Activated naive CD4-positive, alpha-beta T cell treated with anti-CD3 and anti-CD28 coated beads for 36 hours (primary cell): ENCODE measurements around the gene DCLK3. TPM values are rescaled to one million over a fixed set of nuclear protein-coding genes. Genes with fewer than 3 reads are reported as not detected.

Source experiments
- CTCF ChIA-PET: fragments of 350-600 bp; sonication (Branson Sonifier 250); formaldehyde crosslinking; loops from one replicate; lab custom pipeline; 2021; ENCODE audit warnings: antibody characterized with exemption; lab: Charles Lee
- DNase-seq: peaks from one replicate; pipeline ENCODE4 v3.0.0-alpha.2; 2020
- H3K27ac Mint-ChIP-seq: one replicate; pipeline ENCODE4 v1.8.0; 2021; ENCODE audit warnings: mild to moderate bottlenecking, mixed read lengths
- H3K27me3 Mint-ChIP-seq: one replicate; pipeline ENCODE4 v1.8.0; 2021; ENCODE audit warnings: low read depth, mixed read lengths
- H3K36me3 Mint-ChIP-seq: one replicate; pipeline ENCODE4 v1.8.0; 2021; ENCODE audit warnings: low read depth, mixed read lengths
- H3K4me1 Mint-ChIP-seq: one replicate; pipeline ENCODE4 v1.8.0; 2021; ENCODE audit warnings: low read depth, mixed read lengths
- H3K4me3 Mint-ChIP-seq: one replicate; pipeline ENCODE4 v1.8.0; 2021; ENCODE audit warnings: mild to moderate bottlenecking, moderate library complexity, mixed read lengths
- H3K9me3 Mint-ChIP-seq: one replicate; pipeline ENCODE4 v1.8.0; 2021; ENCODE audit warnings: mixed read lengths
- intact Hi-C: fragments of 100-400 bp; cut with micrococcal nuclease; formaldehyde crosslinking; loops from one replicate; pipeline ENCODE4 v1.15.1; 2023
- total RNA-seq, 2 experiments: library from RNA; stranded (reverse); gene quantifications; one replicate each; pipeline ENCODE4 v1.2.3, GENCODE V29; 2021

Gene DCLK3
- total RNA-seq, 2 experiments from 2014 or later, result not detected

- CTCF ChIA-PET, result no interaction called here
- intact Hi-C loops, result no loop called here
These were observed 82.5 kb downstream of the DCLK3 start for GRCh38 chr3:36681867-36682266.

GRCh38 chr3:36680952-36681351 lies 83.4 kb downstream of the DCLK3 start:
- H3K9me3 Mint-ChIP-seq, result peaks cover 27% of the 10 kb centered on the region
- H3K4me3 Mint-ChIP-seq, result no peak overlapping the region

More at GRCh38 chr3:36681867-36682266, 82.5 kb downstream of the DCLK3 start:
- Mint-ChIP-seq H3K9me3 (peaks cover 27% of the 10 kb centered on the region), H3K27me3 (peaks cover 3% of the 10 kb centered on the region), H3K4me1 (no peaks in the 10 kb centered on the region), H3K4me3 (no peak overlapping the region), H3K36me3 (peaks cover 3% of the 10 kb centered on the region), H3K27ac (no peak overlapping the region)
- DNase-seq, result no peak

GRCh38 chr3:36679384-36680200 lies 84.8 kb downstream of the DCLK3 start:
- peaks cover 27% of the 10 kb centered on the region for H3K9me3 Mint-ChIP-seq
- intact Hi-C loops, result loop anchor here (1.0 kb wide), 1 partner anchor 197 kb away; no protein-coding TSS in a partner anchor
- H3K4me1 Mint-ChIP-seq, result no peaks in the 10 kb centered on the region
- no peak overlapping the region for H3K4me3 Mint-ChIP-seq
- CTCF ChIA-PET, result no interaction called here
- peak overlapping the region; percentile 82 for H3K27ac Mint-ChIP-seq
- peaks cover 3% of the 10 kb centered on the region for H3K36me3 Mint-ChIP-seq
- DNase-seq, result no peak
- peaks cover 3% of the 10 kb centered on the region for H3K27me3 Mint-ChIP-seq

More at GRCh38 chr3:36680952-36681351, 83.4 kb downstream of the DCLK3 start:
- intact Hi-C loops, result no loop called here
- no peak overlapping the region for H3K27ac Mint-ChIP-seq
- peaks cover 3% of the 10 kb centered on the region for H3K27me3 Mint-ChIP-seq
- CTCF ChIA-PET, result no interaction called here
- DNase-seq, result no peak
- H3K36me3 Mint-ChIP-seq, result peaks cover 3% of the 10 kb centered on the region
- no peaks in the 10 kb centered on the region for H3K4me1 Mint-ChIP-seq

GRCh38 chr3:36678216-36679013 lies 85.9 kb downstream of the DCLK3 start:
- Mint-ChIP-seq H3K36me3 (peaks cover 3% of the 10 kb centered on the region), H3K27ac (no peak overlapping the region), H3K4me1 (no peaks in the 10 kb centered on the region), H3K27me3 (peaks cover 3% of the 10 kb centered on the region), H3K9me3 (peaks cover 27% of the 10 kb centered on the region), H3K4me3 (no peak overlapping the region)
- DNase-seq, result no peak
- CTCF ChIA-PET, result no interaction called here
- intact Hi-C loops, result loop anchor here (1.0 kb wide), 1 partner anchor 198 kb away; no protein-coding TSS in a partner anchor

DNA sequence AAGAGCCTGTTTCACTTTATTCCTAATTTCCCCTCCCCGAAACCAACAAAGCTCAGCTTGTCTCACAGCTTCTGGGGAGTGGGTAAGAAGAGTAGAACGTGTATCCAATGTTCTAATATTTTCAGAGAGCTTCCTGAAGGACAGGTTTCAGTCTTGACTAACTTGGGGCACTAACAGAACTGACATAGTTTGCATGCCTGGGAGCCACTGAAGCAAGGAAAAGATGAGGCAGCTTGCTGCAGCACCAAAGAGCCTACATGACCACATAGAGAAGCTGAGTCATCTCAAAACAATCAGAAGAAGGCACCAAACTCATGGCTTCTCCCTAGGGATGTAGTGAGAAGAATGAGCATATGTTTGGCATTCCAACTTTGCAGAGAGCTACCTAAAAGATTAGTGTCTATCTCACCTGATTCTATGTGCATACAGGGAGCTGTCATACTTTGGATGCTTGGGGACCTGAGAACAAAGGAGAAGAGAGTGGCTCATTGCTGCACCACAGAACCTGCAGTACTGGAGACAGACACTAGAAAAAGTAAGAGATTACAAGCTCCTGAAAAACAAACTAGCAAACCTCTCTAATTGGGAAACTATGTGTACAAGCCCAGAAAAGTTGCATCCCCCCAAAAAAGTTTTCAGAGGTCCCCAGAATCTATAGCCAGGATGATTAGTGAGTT lies 86.9 kb downstream of the DCLK3 start:
- H3K9me3 Mint-ChIP-seq, result peaks cover 27% of the 10 kb centered on the region
- intact Hi-C loops, result no loop called here
- H3K27me3 Mint-ChIP-seq, result peaks cover 3% of the 10 kb centered on the region
- H3K4me3 Mint-ChIP-seq, result no peak overlapping the region
- DNase-seq, result no peak
- H3K4me1 Mint-ChIP-seq, result no peaks in the 10 kb centered on the region
- CTCF ChIA-PET, result no interaction called here
- H3K27ac Mint-ChIP-seq, result no peak overlapping the region
- peaks cover 3% of the 10 kb centered on the region for H3K36me3 Mint-ChIP-seq

DNA sequence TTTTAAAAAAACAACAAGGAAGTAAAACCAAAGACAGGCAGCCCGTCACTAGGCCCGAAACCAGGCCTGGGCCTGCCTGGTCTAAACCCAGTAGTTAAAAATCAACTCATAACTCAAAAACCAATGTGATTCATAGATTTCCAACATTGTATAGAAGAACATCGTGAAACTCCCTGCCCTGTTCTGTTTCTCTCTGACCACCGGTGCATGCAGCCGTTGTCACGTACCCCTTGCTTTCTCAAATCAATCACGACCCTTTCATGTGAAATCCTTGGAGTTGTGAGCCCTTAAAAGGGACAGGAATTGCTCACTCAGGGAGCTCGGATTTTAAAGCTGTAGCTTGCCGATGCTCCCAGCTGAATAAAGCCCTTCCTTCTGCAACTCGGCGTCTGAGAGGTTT lies 89.5 kb downstream of the DCLK3 start:
- Mint-ChIP-seq H3K27ac (no peak overlapping the region), H3K36me3 (no peaks in the 10 kb centered on the region), H3K9me3 (peaks cover 17% of the 10 kb centered on the region), H3K4me3 (no peak overlapping the region), H3K27me3 (no peaks in the 10 kb centered on the region), H3K4me1 (no peaks in the 10 kb centered on the region)
- CTCF ChIA-PET, result no interaction called here
- no peak for DNase-seq
- intact Hi-C loops, result no loop called here

- intact Hi-C loops, result no loop called here
- H3K4me1 Mint-ChIP-seq, result no peaks in the 10 kb centered on the region
- no peaks in the 10 kb centered on the region for H3K27me3 Mint-ChIP-seq
- no peaks in the 10 kb centered on the region for H3K36me3 Mint-ChIP-seq
- no peak overlapping the region for H3K4me3 Mint-ChIP-seq
- no peak for DNase-seq
- CTCF ChIA-PET, result interaction anchor here (0.6 kb wide), 1 partner anchor 285 kb away, joined by 5 read pairs; no protein-coding TSS in a partner anchor
- no peak overlapping the region for H3K27ac Mint-ChIP-seq
- H3K9me3 Mint-ChIP-seq, result no peaks in the 10 kb centered on the region
These were observed 94.6 kb downstream of the DCLK3 start for GRCh38 chr3:36669764-36670163.

GRCh38 chr3:36666166-36666565 lies 98.2 kb downstream of the DCLK3 start:
- intact Hi-C loops, result no loop called here
- no peaks in the 10 kb centered on the region for H3K9me3 Mint-ChIP-seq
- peaks cover 2% of the 10 kb centered on the region for H3K27me3 Mint-ChIP-seq
- no peaks in the 10 kb centered on the region for H3K4me1 Mint-ChIP-seq
- H3K27ac Mint-ChIP-seq, result no peak overlapping the region
- no peaks in the 10 kb centered on the region for H3K36me3 Mint-ChIP-seq
- no peak for DNase-seq
- CTCF ChIA-PET, result no interaction called here
- no peak overlapping the region for H3K4me3 Mint-ChIP-seq

DNA sequence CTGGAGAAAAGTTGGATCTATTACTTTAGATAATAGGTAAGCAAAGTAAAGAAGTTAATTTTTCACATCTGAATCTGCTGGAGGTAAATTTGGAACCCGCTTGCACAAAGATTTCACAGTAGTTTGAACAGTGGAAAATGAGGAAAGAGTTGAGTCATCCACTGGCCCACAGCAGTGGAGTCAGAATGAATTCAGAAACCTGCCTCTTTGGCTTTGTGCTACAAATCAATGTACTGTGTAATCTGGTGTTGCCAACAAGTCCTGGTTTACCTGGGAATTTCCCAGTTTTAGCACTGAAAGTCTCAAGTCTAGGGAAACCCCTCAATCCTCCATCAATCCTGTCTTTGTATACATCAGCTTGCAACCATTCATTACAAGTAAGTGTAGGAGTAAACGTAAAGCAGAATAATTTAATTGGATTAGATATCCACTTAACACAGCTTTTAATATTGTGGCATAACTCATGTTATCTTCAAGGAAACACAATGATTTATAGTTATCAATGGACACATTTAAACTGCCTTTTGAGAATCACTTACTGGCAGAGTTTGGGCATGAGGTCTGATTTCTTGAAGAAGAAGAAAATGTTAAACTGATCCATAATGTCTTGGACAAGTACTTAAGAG lies 100.6 kb downstream of the DCLK3 start:
- Mint-ChIP-seq H3K9me3 (no peaks in the 10 kb centered on the region), H3K36me3 (no peaks in the 10 kb centered on the region), H3K27ac (no peak overlapping the region), H3K27me3 (peaks cover 2% of the 10 kb centered on the region), H3K4me3 (no peak overlapping the region), H3K4me1 (no peaks in the 10 kb centered on the region)
- no peak for DNase-seq
- intact Hi-C loops, result no loop called here
- CTCF ChIA-PET, result no interaction called here

GRCh38 chr3:36662626-36663025 lies 101.7 kb downstream of the DCLK3 start:
- Mint-ChIP-seq H3K4me3 (no peak overlapping the region), H3K27ac (no peak overlapping the region), H3K9me3 (no peaks in the 10 kb centered on the region), H3K4me1 (no peaks in the 10 kb centered on the region), H3K36me3 (no peaks in the 10 kb centered on the region), H3K27me3 (peaks cover 13% of the 10 kb centered on the region)
- intact Hi-C loops, result no loop called here
- CTCF ChIA-PET, result no interaction called here
- DNase-seq, result no peak
